Measurements from ENCODE around the gene NSUN3.
"Not testable (repeated sequence)": the region's sequence is repeated elsewhere in the genome, so short reads cannot be mapped to it uniquely, and the experiment has no call there.

NSUN3 gene

GRCh38 chr3:94062513-94063404 is at the start of gene NSUN3, which contains the start of gene DHFR2:
Gene NSUN3, plus strand, starts transcription at chr3:94063061. Its CDS starts 66 bp downstream, at chr3:94063127.
Gene DHFR2, minus strand, starts transcription at chr3:94062916. Its CDS starts 1,405 bp downstream, at chr3:94061511.
- DNase-seq (ENCODE audit: low read depth in 1 of 2, low spot score in 1 of 2): peak; percentile 54 to 63

- DNase-seq (ENCODE audit: low read depth in 1 of 2, low spot score in 1 of 2): no peak
These were observed 47.8 kb upstream of the NSUN3 start for GRCh38 chr3:94015025-94015424.

- no peak for DNase-seq (ENCODE audit: low read depth in 1 of 2, low spot score in 1 of 2)
These were observed 43.2 kb upstream of the NSUN3 start for GRCh38 chr3:94019659-94020058.

- no peak for DNase-seq (ENCODE audit: low read depth in 1 of 2, low spot score in 1 of 2)
These were observed 42.6 kb upstream of the NSUN3 start for GRCh38 chr3:94020293-94020692.

GRCh38 chr3:94024385-94024784 is 38.5 kb upstream of the NSUN3 start:
- no peak for DNase-seq (ENCODE audit: low read depth in 1 of 2, low spot score in 1 of 2)

- DNase-seq (ENCODE audit: low read depth in 1 of 2, low spot score in 1 of 2): no peak
These were observed 36.2 kb upstream of the NSUN3 start for GRCh38 chr3:94026623-94027022.

- DNase-seq (ENCODE audit: low read depth in 1 of 2, low spot score in 1 of 2): no peak
These were observed 34.6 kb upstream of the NSUN3 start, which contains the start of gene STX19 for GRCh38 chr3:94028093-94028837. Gene STX19, minus strand, starts transcription at chr3:94028597. Its CDS starts 13,328 bp downstream, at chr3:94015269.

GRCh38 chr3:94036909-94037507 is 25.9 kb upstream of the NSUN3 start:
- no peak for DNase-seq (ENCODE audit: low read depth in 1 of 2, low spot score in 1 of 2)

- DNase-seq (ENCODE audit: low read depth in 1 of 2, low spot score in 1 of 2): no peak
These were observed 19.6 kb upstream of the NSUN3 start for GRCh38 chr3:94043285-94043684.

GRCh38 chr3:94044100-94044936 is 18.5 kb upstream of the NSUN3 start:
- not testable (repeated sequence) for DNase-seq (ENCODE audit: low read depth in 1 of 2, low spot score in 1 of 2)

GRCh38 chr3:94046533-94046932 is 16.3 kb upstream of the NSUN3 start:
- DNase-seq (ENCODE audit: low read depth in 1 of 2, low spot score in 1 of 2): no peak

GRCh38 chr3:94049267-94049666 is 13.6 kb upstream of the NSUN3 start:
- DNase-seq (ENCODE audit: low read depth in 1 of 2, low spot score in 1 of 2): no peak

- DNase-seq (ENCODE audit: low read depth in 1 of 2, low spot score in 1 of 2): no peak
These were observed 12.3 kb upstream of the NSUN3 start for GRCh38 chr3:94050546-94050945.

GRCh38 chr3:94061297-94061696 is 1.6 kb upstream of the NSUN3 start:
- no peak for DNase-seq (ENCODE audit: low read depth in 1 of 2, low spot score in 1 of 2)

- DNase-seq (ENCODE audit: low read depth in 1 of 2, low spot score in 1 of 2): no peak
These were observed 747 bp downstream of the NSUN3 start for GRCh38 chr3:94063496-94064119.

GRCh38 chr3:94064243-94064860 is 1.5 kb downstream of the NSUN3 start:
- DNase-seq (ENCODE audit: low read depth in 1 of 2, low spot score in 1 of 2): no peak

GRCh38 chr3:94065122-94065521 is 2.3 kb downstream of the NSUN3 start:
- no peak for DNase-seq (ENCODE audit: low read depth in 1 of 2, low spot score in 1 of 2)

GRCh38 chr3:94065819-94066480 is 3.1 kb downstream of the NSUN3 start:
- no peak for DNase-seq (ENCODE audit: low read depth in 1 of 2, low spot score in 1 of 2)
